K562 (cell line): Measurements from ENCODE around the gene RFC2. TPM values are rescaled to one million over a fixed set of nuclear protein-coding genes. Genes with fewer than 3 reads are reported as not detected.
A peak's percentile ranks its signal among the peaks of the same experiment; 100 is the strongest.

ENCODE experiments used
- ARID3A ChIP-seq: IDR thresholded peaks from 2 replicates; pipeline ENCODE4 v1.6.1; 2012; ENCODE audit warnings: low read depth, low read length, improper control_type of control experiment, borderline replicate concordance
- CHD1 ChIP-seq: fragments of 200-600 bp; sonication (generic); IDR thresholded peaks from one replicate; pipeline ENCODE4 v1.6.1; 2012; ENCODE audit warnings: mild to moderate bottlenecking, moderate library complexity, low read length, inconsistent platforms
- DDX20 ChIP-seq: fragments of 450-650 bp; IDR thresholded peaks from 2 replicates; pipeline ENCODE4 v1.6.1; 2016; ENCODE audit warnings: missing genetic modification characterization, low read depth, mild to moderate bottlenecking, missing compliant biosample characterization, moderate library complexity
- ETV5 ChIP-seq: sonication (generic); formaldehyde crosslinking; IDR thresholded peaks from 2 replicates; pipeline ENCODE4 v1.4.0; 2020; ENCODE audit warnings: low read depth, mild to moderate bottlenecking, missing genetic modification reagents
- HMG20B ChIP-seq: fragments of 250-450 bp; sonication (Bioruptor Pico); IDR thresholded peaks from 2 replicates; pipeline ENCODE4 v1.5.0; 2021; ENCODE audit warnings: mild to moderate bottlenecking
- IRF2 ChIP-seq: sonication (generic); formaldehyde crosslinking; IDR thresholded peaks from 2 replicates; pipeline ENCODE4 v1.8.1; 2022; ENCODE audit warnings: mild to moderate bottlenecking, missing genetic modification reagents
- SMAD4 ChIP-seq: fragments of 250-450 bp; sonication (Bioruptor Pico); conservative IDR thresholded peaks from 2 replicates; pipeline ENCODE4 v1.8.0; 2021; ENCODE audit warnings: inconsistent platforms, mild to moderate bottlenecking, moderate library complexity
- SOX6 ChIP-seq: fragments of 450-650 bp; IDR thresholded peaks from 2 replicates; pipeline ENCODE4 v1.6.1; 2014; ENCODE audit warnings: mild to moderate bottlenecking
- STAG1 ChIP-seq: sonication (generic); formaldehyde crosslinking; IDR thresholded peaks from 2 replicates; pipeline ENCODE4 v1.5.0; 2020; ENCODE audit warnings: missing genetic modification reagents, borderline replicate concordance
- ZNF395 ChIP-seq: fragments of 200-800 bp; sonication (Bioruptor generic); IDR thresholded peaks from 2 replicates; pipeline ENCODE4 v1.6.1; 2017; ENCODE audit warnings: missing genetic modification characterization, missing compliant biosample characterization
- ZSCAN29 ChIP-seq: fragments of 450-650 bp; IDR thresholded peaks from 2 replicates; pipeline ENCODE4 v1.6.1; 2017
- polyA plus RNA-seq, 8 experiments: library from polyadenylated mRNA; depleted of rRNA in 4 of 8; stranded (reverse) in 5 of 8; unstranded in 3 of 8; fragments of >200 nt; fragmentation: Nextera tagmentation in 2 of 8; fragmentation: Illumina TruSeq in 1 of 8; extraction: Ambion mirVana in 2 of 8; extraction: Trizol in 1 of 8; gene quantifications; 2 replicates each; pipeline versions ENCODE4 v1.2.1 to v1.2.3, GENCODE V29; 2011 to 2014; ENCODE audit warnings: inconsistent platforms in 1 of 8, missing spikeins in 1 of 8
- total RNA-seq, 7 experiments: library from RNA; depleted of rRNA in 6 of 7; stranded (reverse); fragments of >200 nt in 6 of 7; fragmentation: Illumina TruSeq in 2 of 7; extraction: Trizol in 2 of 7; gene quantifications; 2 replicates each; pipeline versions ENCODE4 v1.2.1 to v1.2.3, GENCODE V29; 2011 to 2021; ENCODE audit warnings: low replicate concordance in 1 of 7

RFC2 gene
- total and polyA plus RNA-seq, 9 of the 15 experiments (the other 6 are each of a cell fraction or from before 2014, with no cell fraction given): 32.5 to 161 (median 102) TPM

GRCh38 chr7:74206589-74207120 is 47.5 kb downstream of the RFC2 start (continued):
- TF ChIP-seq IRF2 (CRISPR knock-in tag) (no peak), DDX20 (tag) (no peak), SOX6 (no peak), SMAD4 (0 out of 2 replicates have a peak, but pooled peaks have one; percentile 26), HMG20B (CRISPR knock-in tag) (no peak), CHD1 (no peak), STAG1 (CRISPR knock-in tag) (peak; percentile 95), ZNF395 (CRISPR knock-in tag) (no peak), ARID3A (no peak), ZSCAN29 (0 out of 2 replicates have a peak, but pooled peaks have one; percentile 18), ETV5 (CRISPR knock-in tag) (no peak)
